Measurements from ENCODE around the gene LRRN4CL.

Gene LRRN4CL

DNA sequence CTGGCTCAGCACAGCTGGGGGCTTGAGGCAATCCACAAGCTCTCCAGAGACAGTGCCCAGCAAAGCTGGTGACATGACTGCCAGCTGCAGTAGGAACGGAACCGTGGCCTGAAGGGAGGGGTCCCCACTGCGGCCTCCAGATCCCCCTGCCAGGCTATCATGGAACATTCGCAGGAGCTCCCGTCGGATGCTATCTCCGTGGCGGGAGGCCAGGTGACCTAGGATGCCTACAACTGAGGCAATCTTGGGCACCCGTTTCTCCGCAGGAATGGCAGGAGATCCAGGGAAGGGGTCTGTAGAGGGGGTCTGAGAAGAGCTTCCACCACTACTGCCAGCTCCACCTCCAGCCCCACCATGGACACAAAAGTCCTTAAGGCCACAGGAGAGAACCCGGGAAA is 40.4 kb downstream of the LRRN4CL start:
- DNase-seq (no peak), ATAC-seq (no peak)
- no peaks in the 10 kb centered on the region for H3K27me3 Mint-ChIP-seq
- no peaks in the 10 kb centered on the region for H3K9me3 Mint-ChIP-seq
- H3K4me3 Mint-ChIP-seq = no peak overlapping the region
- H3K4me1 Mint-ChIP-seq = peaks cover 58% of the 10 kb centered on the region
- H3K27ac Mint-ChIP-seq = no peak overlapping the region

DNA sequence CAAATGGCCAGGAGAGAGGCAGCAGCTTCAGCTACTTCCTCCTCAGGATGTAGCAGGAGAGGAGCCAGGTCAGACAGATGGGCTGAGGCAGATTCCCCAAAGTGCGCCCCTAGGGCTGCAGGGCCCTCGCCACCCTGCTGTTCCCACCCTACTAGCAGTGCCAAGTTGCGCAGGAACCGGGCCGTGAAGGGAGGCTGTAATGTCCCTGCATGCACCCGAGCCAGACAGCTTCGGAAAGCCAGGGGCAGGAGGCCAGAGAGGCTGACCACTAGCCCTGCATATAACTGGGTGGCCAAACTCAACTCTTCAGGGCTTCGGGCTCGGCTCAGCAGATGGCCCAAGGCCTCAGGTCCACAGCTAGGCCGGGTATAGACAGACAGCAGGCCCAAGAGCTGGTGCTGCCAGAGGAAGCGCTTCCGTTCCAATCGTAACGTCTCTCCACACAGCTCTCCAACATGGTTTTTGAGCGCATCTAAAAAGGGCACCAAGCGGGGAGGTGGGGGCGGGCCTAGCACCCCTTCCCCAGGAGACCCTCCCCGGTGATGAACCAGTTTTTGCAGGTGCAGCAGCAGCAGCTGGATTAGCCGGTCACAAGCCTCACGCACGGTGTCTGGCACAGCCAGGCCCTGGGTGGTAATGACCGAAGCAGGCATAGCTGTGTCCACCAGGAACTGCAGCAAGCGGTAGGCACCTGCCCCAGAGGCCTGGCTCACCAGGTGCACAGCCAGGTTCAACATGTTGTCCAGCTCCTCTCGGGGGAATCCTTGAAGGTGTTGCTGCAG is 41.0 kb downstream of the LRRN4CL start:
- DNase-seq (no peak), ATAC-seq (no peak)
- no peaks in the 10 kb centered on the region for H3K27me3 Mint-ChIP-seq
- no peaks in the 10 kb centered on the region for H3K9me3 Mint-ChIP-seq
- no peak overlapping the region for H3K27ac Mint-ChIP-seq
- peaks cover 53% of the 10 kb centered on the region for H3K4me1 Mint-ChIP-seq
- no peak overlapping the region for H3K4me3 Mint-ChIP-seq

DNA sequence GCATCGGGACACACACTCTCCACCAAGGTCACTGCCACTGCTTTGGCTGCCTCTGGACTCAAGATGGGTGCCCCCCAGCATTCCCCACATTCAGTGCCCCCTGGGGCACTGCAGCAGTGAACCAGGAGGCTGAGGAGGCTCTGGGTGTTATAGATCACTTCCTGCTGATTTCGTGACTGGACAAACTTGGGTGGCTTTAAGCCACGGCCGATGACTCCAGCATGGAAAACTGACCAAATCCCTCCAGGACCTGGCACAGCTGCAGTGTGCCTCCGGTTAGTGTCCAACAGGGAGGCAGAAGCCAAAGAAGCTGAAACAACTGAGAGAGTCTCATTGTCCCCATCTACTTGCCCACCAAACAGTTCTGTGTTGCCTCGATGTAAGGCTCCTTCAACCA is 41.7 kb downstream of the LRRN4CL start:
- Mint-ChIP-seq H3K4me3 (peak overlapping the region in 1 of 2 donors; percentile 49), H3K27ac (no peak overlapping the region), H3K9me3 (no peaks in the 10 kb centered on the region), H3K27me3 (no peaks in the 10 kb centered on the region), H3K4me1 (peaks cover 54% of the 10 kb centered on the region)
- DNase-seq (no peak), ATAC-seq (no peak)

DNA sequence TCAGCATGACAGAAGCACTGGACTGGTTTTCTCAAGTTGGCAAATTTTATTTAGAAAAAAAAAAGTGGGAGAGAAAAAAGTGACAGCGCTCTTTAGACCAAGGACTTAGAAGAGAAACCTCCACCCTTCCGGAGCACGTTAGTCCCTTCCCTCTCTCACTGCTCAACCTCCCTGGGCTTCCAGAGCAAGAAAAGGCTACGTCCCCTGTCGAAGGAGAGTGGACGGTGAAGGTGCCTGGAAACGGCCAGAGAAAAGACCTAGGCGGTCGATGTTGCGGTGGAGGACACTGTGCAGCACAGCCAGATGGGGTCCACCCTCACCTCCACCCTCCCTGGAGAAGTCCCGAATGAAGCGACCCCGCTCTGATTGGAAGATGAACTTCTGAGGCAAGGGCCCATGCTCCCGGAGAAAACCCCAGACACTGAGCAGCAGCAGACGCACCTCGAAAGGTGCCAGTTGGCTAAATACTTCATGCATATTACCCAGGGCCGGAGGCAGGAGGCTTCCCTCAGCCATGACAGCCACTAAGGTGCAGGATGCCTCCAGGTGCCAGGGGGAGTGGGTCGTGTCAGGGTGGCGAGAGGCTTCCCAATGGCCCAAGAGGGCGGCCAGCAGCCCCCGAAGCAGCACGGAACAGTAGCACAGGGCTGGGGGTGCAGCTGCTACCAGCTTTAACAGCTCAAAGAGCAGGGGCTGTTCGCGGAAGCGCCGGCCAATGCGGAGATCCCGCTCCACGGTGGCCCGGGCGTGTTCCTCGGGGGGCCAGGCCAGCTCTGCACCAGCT is 42.3 kb downstream of the LRRN4CL start:
- Mint-ChIP-seq H3K4me3 (peak overlapping the region; percentile 95 to 97), H3K4me1 (peaks cover 54% of the 10 kb centered on the region), H3K27ac (peak overlapping the region; percentile 97 to 98), H3K27me3 (no peaks in the 10 kb centered on the region), H3K9me3 (no peaks in the 10 kb centered on the region)
- ATAC-seq (no peak), DNase-seq (no peak)

DNA sequence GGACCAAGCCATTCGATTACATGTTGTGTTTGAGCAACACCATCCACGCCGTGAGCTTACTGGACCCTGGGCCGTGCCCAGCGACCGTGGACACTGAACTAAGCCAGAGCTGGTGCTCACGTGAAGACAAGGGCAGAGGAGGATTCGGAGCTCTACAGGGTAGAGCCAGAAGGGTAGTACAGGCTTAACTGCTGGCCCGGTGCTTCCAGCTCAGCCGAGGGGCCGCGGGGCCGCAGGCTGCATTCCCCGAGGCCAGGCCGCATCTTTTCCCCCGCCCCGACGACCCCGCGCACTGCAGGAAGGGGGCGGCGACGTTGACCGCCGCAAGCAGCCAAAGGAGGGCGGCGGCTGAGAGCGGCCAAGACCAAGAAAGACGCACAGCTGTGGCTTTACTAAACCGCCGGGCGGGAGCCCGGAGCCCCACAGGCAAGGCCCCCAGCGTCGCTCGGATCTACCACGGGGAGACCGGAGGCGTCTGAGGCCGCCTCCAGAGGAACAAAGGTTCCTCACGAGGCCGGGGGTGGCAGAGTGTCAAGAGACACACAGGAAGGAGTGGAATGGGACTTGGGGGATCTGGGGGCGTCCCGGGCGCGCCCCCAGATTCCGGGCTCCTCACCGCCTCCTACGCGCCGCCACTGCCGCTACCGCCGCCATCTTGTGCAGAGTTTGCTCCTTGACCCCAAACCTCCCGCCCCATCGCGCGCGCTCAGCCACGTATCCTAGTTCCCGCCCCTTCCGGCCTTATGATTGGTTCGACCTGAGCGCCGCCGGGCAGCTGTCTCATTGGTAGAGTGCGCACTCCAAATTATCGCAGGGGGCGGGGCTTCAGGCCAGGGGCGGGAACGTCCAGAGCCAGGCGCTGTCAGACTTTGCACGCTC is 43.1 kb downstream of the LRRN4CL start, which contains the start of gene GANAB:
Gene GANAB, minus strand, starts transcription at position 668 of the 879 bp plus-strand sequence. Its CDS starts 14 bp downstream, at position 654.
- Mint-ChIP-seq H3K9me3 (no peaks in the 10 kb centered on the region), H3K4me1 (peaks cover 57% of the 10 kb centered on the region), H3K27me3 (no peaks in the 10 kb centered on the region), H3K27ac (peak within 1 kb of the TSS; percentile 97 to 98), H3K4me3 (peak within 1 kb of the TSS; percentile 95 to 97)
- DNase-seq (peak; percentile 97 to 98), ATAC-seq (peak; percentile 97)

DNA sequence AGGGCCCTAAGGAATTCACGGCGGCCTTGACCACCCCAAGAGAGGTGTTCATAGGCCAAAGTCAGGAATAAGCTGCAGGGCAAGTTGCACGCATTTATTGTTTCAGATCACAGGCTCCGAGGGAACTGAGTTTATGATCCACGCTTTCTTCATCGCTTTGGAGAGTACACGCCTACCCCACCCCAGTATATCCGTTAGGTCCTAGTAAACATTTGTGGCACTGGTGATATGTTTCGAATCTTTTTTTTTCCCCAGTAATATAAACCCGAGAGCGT is 43.7 kb downstream of the LRRN4CL start:
- ATAC-seq (peak; percentile 0), DNase-seq (no peak)
- H3K27ac Mint-ChIP-seq = peak overlapping the region; percentile 97 to 98
- peaks cover 59% of the 10 kb centered on the region for H3K4me1 Mint-ChIP-seq
- H3K9me3 Mint-ChIP-seq = no peaks in the 10 kb centered on the region
- no peaks in the 10 kb centered on the region for H3K27me3 Mint-ChIP-seq
- peak overlapping the region; percentile 95 to 97 for H3K4me3 Mint-ChIP-seq

DNA sequence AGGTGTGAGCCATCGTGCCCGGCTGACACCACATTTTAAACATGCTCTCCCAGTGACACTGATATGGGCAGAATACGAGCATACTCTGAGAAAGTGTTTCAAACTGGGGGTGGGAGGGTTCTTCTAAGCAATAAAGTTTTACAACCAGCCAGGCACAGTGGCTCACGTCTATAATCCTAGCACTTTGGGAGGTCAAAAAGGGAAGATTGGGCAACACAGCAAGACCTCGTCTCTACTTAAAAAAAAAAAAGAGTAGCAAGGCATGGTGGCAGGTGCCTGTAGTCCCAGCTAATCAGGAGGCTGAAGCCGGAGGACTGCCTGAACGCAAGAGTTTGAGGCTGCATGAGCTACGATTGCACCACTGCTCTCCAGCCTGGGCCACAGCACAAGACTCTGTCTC is 45.1 kb downstream of the LRRN4CL start:
- DNase-seq (no peak), ATAC-seq (no peak)
- peak overlapping the region; percentile 35 to 37 for H3K4me3 Mint-ChIP-seq
- no peaks in the 10 kb centered on the region for H3K27me3 Mint-ChIP-seq
- peak overlapping the region; percentile 22 to 37 for H3K27ac Mint-ChIP-seq
- H3K9me3 Mint-ChIP-seq = peaks cover 0 to 5% of the 10 kb centered on the region in 2 donors
- H3K4me1 Mint-ChIP-seq = peaks cover 65% of the 10 kb centered on the region

Measured in stimulated activated naive CD8-positive, alpha-beta T cell treated with anti-CD3 and anti-CD28 coated beads, Interleukin-15, amount 100 ng/mL, for 72 hours (primary cell).